ENCODE results near the gene HOXA6.

Gene HOXA6

DNA sequence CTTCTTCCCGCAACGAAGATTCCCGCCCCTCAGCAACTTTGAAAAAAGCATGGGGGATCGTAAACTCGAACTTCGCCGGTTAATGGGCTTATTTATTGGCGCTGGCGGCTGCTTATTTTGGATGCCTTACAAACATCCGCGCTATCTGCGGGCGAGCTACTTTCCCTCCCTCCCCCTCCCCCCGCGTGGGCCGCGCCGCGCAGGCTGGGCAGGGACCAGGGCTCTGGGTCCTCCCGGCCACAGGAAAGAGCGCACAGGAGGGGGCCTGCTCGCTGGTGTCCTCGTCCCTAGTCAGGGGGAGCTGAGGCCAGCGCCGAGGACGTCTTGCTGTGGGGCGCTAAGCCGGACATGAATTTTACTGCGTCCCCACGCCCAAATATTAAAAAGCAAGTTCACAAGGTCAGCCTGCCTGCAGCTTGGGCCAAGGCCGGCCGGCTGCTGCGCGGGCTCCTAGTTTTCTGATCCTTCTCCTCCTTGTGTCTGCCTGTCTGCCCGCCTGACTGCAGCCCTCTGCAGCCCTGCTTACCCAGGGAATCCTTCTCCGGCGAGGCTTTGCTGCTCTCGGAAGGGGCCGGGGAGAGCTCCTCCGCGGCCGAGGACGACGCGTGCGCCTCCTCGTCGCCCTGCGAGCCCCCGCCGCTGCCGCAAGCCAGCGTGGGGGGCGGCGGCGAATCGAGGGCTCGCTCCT is 25.4 kb upstream of the HOXA6 start:
- DNase-seq, result no peak

DNA sequence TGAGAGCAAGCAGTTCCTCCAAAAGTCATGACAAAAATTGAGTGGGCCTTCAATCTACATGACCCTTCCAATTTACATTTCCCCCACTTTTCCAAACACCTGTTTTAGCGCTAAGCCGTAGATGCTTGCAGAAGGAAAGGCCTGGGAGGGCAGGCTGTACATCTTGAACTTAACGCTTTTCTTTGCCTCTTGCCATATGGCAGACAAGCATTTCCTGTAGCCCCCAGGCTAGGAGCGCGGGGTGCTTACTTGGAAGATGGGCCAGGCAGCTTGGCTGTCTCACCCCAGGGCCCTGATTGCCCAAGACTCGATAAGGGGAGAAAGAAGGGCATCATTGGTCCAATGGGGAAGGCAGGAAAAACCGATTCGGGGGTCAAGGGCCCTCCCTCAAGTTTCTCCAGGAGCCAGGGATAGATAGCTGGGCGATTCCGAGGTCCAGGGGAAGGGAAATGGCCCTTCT is 24.8 kb upstream of the HOXA6 start:
- DNase-seq, result no peak

DNA sequence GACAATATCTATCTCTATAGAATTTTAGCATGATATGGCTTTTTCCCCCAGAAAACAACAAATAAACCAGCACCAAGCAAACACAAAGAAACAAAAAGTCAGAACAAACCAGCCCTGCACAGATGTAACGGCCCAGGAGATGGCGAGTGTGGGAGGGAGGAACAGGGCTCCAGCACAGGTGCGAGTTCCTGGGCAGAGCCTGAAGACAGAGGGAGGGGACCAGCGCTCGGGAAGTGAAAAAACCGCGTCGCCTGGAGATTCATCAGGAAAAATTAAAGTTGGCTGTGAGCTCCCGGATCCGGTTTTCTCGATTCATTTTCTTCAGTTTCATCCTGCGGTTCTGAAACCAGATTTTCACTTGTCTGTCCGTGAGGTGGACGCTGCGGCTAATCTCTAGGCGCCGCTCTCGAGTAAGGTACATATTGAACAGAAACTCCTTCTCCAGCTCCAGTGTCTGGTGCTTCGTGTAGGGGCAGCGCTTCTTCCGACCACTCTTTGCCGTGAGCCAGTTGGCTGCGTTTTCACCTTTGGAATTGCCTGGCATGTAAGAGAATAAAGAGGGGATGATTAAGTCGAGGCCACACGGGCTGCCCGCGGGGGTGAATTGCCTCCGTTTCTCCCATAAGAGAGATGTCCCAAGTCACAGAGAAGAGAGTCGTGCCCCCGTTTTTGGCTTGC is 24.2 kb upstream of the HOXA6 start:
- DNase-seq, result no peak

DNA sequence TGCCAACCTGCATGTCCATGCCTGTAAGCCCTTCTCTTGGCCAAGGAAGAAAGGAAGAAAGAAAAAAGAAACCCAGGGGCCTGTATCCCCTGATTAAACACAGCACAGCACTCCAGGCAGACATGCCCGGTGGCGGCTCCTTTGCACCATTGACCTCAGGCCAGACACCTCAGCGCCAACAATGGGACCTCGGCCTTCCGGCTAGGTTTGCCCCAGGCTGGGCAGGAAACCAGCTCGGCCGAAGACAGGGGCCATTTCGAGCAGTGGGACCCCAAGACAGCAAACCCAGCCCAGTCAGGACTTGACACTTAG is 23.7 kb upstream of the HOXA6 start:
- no peak for DNase-seq

DNA sequence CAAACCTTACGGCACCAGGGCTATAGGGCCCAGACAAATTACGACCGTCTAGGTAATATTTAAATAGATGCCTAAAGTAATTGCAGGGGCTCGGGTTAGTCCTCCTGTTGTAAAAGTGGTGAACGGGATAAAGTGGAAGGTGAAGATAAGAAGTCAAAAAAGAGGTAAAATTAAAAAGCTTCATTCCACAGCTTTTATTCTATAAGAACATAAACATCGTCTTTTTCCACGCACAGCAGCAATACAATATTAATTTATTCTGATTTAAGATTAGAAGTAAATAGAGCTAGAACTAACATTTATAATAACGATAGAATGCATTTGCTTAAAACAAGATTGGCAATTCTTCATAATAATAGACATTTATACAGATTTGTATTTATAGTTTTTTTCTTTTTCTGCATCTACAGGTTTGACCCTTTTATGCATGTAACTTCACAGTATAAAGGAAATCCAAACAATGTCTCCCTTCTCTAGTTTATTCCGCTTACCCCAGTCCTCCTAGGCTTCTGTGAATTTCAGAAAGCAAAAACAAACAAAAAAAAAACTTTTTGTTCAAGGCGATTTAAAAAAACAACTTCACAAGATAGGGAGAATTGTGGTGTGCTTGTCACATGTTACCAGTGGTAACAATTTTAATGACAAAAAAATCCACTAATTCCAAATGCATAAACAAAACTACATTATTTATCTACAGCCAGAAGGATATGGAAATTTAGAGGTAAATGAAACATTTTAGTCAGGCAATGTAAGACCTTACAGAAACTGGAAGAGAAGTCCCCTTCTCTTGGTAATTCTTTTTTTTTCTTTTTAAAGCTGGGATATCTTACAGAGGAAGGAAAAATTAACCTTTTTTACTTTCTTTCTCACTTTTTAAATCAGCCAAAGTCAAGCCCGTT is 23.1 kb upstream of the HOXA6 start:
- DNase-seq, result no peak

DNA sequence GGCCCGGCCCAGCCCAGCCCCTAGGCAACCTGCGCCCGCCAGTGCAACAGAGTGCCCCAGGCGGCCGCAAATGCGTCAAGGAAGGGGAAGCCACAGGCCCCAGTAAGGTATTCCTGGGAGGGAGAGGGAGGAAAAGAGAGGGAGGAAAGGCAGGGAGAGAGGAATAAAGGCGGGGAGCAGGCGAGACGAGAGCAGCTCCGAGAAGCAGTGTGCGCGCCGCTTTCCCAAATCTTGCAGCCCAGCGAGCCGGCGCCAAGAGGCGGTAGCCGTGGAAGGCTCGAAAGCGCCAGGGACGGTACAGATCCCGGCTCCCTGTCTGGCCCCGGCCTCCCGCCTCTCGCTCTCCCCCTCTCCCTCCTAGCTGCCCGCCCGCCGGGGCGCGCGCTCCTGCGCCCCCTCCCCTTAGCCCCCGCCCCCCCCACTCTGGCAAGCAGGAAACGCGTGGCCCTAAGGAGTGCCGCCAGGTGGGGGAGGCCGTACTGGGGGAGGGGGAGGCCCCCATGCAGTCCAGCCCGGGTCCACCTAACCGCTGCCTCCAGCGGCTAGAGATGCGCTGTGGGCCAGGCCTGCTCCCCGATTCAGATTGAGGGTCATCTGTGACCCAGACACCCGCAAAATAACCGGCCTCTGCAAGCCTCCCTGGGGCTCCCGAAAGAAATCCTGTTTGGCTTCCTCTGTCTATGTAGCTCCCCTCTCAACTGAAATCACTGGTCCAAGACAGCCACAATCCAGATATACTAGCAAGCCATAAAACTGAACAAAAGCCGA is 22.3 kb upstream of the HOXA6 start:
- no peak for DNase-seq

DNA sequence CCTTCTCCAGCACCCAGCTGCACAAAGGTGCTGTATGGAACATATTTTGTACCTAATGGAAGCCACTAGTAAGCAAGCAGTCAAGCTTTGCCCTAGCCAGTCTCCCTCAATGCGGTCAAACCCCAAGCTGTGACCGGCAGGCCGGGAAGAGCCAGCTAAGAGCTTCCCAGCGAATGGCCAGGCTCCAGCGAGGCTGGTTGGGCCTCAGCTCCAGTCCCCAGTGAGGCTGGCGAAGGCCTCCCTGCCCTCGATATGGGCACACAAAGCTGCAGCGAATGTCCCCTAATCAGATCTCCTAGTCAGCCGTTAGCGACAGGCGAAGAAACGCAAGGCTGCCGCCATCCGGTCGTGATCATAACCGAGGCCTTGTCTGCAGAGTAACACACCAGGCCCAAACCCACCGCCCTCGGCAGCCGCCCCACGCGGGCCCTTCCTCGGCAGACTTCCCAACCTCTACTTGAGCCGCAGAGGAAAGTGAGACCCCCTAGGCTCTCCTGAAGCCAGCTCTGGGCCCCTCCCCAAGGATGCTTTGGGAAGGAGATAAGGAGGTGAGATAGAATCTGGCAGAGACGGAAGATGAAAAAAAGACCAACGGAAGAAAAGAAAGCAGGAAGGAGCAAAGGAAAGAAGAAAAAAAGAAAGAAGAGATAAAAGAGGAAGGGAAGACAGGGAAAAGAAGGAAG is 20.8 kb upstream of the HOXA6 start:
- no peak for DNase-seq

DNA sequence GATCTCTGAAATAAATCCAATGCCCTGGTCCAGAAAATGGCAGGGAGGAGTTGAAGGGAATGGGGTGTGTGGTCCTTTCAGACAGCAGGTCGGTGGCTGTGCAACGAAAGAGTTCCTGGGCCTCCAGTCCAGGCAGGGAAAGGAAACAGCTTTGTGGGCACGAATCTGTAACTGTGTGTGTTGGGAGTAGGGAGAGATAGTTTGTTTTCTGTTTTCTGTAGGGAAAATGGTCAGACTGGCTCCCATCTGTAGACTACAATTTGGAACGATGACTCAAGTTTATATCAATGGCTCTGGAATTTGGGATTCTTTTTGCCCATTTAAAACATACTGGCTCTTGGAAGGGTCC is 20.3 kb upstream of the HOXA6 start:
- DNase-seq, result no peak

DNA sequence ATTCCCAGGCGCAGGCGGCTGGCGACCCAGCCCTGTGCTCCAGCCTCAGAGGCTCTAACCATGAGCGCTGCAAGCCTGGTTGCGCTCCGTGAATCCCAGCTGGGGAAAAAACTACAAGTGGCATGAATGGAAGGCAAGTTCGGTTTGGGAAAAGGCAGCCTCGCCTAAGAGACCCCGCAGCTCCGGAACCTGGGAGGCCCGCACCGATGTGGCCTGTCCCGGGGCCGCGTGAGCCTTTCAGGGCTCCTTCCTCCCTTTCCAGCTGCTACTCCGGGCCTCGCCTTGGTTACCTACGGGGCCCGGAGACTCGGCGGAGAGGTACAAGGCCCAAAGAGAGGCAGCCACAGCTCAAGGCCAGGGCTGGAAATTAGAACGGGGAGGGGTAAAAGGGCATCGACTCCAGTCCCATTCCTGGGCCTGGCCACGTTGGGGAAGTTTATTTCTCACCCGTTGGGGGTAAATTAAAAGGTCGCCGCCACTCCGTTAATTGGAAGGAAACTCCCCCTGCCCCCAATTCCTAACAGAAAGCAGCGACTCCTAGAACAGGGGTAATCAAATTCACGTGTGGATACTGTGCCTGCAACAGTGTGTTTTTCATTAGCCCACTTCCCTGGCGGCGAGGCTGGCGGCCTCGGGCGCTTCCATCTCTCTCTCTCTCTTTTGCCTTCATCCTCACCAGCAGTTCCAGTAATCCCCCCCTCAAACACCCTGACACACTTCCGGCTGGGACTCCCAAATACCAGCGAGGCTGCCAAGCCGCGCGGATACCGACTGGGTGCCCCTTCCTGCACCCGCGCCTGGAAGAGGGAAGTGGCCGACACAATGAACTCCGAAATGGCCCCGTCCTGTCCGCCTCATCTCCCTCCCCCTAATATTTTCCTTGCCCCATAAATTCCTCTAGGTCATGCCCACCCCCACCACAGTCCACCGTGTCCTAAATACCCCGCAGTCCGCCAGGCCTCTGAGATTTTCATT is 19.2 kb upstream of the HOXA6 start:
- DNase-seq, result no peak

DNA sequence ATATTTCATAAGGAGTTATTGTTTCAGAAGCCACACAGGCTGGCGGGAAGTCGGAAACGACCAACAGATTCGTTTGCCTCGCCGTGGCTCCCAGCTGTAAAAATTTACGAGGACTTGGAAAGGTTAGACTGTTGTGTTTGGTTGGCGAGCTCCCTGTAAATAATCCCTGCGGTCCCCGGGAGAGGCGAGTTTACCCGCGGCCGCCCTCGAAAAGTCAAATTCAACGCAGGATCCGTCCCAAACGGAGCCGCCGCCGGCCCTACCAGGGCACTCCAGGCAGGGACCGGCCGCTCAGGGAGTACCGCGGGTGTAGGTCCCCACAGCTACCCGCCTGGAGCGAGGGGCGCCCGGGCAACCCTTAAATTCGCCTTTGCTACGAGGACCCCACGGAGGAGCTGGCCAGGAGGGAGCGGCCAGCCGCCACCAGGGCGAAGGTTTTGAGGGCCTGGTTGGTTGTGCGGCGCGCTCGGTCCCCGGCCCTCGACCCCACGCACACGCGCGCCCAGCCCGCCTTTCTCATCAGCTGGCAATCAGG is 18.5 kb upstream of the HOXA6 start:
- no peak for DNase-seq

DNA sequence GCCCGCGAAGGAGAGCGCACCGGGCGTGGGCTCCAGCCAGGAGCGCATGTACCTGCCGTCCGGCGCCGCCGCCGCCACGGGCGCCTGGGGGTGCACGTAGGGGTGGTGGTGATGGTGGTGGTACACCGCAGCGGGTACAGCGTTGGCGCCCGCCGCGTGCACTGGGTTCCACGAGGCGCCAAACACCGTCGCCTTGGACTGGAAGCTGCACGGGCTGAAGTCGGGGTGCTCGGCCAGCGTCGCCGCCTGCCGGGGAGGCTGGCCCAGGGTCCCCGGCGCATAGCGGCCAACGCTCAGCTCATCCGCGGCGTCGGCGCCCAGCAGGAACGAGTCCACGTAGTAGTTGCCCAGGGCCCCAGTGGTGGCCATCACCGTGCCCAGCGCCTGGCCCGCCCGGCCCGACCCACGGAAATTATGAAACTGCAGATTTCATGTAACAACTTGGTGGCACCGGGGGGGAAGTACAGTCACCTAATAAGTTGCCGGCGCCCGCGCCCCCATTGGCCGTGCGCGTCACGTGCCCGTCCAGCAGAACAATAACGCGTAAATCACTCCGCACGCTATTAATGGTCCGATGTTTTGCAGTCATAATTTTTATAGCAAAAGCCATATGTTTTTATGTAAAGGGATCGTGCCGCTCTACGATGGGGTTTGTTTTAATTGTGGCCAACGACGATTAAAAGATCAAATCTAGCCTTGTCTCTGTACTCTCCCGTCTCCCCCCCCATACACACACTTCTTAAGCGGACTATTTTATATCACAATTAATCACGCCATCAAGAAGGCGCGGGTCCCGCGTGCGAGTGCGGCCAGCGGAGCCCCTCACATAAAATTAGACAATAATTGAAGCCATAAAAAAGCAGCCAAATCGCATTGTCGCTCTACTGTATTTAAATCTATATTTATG is 17.8 kb upstream of the HOXA6 start, which contains the start of gene HOXA9:
Gene HOXA9, minus strand, starts transcription at position 449 of the 907 bp plus-strand sequence. Its CDS starts 80 bp downstream, at position 369.
- DNase-seq, result no peak

DNA sequence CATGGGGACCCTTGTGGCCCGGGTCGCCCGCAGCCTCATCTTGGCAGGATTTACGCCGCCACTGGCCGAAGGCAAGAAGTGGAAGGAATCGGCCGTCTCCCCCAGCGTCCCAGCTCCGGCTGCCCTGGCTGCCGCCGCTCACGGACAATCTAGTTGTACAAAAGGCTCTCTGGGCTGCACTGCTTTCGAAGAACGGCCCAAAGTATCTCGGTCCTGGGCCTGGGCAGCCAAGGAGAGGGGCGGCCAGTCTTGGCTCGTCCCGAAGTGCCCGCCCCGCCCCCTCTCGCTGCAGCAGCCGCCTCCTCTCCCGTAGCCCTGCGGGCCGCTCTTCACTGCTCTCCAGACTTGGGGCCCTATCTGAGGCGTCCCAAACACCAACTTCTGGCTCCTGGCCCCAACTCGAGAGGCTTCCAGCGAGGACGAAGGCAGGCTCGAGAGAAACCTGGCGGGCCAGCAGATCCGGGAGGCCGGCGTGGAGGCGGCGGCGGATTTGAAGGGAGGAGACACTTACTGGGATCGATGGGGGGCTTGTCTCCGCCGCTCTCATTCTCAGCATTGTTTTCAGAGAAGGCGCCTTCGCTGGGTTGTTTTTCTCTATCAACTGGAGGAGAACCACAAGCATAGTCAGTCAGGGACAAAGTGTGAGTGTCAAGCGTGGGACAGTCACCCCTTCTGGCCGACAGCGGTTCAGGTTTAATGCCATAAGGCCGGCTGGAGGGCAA is 17.0 kb upstream of the HOXA6 start:
- no peak for DNase-seq

DNA sequence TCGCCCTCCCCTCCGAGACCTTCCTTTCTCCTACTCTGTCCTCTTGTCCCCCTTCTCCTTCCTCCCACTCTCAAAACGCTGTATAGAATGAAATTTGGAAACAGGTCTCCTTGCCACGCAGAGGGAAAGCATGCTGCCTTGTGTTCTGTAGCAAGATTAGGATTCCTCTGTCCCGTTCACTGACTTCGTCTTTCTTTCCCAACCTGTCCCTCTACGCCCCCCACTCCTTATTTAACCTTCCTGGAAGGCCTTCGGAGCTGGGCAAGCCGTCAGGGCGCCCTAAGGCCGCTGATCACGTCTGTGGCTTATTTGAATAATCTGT is 16.4 kb upstream of the HOXA6 start:
- no peak for DNase-seq

DNA sequence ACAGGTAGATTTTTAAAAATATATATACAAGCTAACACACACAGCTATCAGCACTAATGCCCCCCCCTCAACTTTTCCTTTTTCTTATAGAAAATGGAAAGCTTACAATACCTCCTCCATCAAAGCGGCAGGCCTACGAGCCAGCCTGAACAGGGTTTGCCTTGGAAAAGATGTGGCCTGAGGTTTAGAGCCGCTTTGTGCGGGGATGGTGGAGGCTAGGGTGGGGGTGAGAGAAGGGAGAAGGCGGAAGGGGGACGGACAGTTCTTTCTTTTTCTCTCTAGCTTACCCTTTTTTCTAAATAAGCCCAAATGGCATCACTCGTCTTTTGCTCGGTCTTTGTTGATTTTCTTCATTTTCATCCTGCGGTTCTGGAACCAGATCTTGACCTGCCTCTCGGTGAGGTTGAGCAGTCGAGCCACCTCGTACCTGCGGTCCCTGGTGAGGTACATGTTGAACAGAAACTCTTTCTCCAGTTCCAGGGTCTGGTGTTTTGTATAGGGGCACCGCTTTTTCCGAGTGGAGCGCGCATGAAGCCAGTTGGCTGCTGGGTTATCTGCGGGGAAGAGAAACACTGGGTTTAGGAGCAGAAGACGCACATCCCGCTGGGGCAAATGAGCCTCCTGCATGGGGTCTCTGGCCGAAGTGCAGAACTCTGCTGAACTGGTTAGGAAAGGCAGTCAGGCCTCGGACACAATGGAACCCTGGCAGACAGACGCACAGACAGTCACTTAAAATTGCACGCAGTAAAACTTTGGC is 15.9 kb upstream of the HOXA6 start:
- DNase-seq, result no peak

DNA sequence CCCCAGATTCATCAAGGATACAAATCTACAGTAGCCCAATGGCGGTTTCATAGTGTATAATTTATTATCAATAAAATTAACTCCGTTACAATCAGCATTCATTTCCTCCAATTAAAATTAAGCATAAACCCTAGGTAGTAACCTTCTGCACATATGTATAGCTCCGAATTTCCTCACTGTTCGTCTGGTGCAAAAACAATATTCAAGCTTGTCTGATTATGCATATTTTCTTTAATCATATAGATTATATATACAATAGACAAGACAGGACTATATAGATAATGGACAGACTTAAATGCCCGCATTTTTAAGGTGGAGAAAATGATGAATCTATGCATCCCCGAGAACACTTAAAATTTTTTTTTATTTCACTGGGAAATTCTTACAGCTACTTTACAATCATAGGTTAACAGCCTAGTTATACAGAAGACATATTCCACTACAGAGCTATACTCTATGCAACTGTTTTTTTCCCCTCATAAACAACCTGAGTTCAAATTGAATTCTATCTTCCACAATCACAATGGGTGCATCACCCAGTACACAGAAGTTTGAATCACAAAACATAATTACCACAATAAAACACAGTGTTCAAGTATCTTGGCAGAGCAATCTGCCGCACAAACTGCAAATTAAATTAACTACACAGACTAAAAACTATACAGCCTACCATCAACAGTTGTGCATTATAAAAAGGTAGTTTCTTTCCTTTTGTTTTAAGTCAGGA is 15.2 kb upstream of the HOXA6 start:
- DNase-seq, result no peak

DNA sequence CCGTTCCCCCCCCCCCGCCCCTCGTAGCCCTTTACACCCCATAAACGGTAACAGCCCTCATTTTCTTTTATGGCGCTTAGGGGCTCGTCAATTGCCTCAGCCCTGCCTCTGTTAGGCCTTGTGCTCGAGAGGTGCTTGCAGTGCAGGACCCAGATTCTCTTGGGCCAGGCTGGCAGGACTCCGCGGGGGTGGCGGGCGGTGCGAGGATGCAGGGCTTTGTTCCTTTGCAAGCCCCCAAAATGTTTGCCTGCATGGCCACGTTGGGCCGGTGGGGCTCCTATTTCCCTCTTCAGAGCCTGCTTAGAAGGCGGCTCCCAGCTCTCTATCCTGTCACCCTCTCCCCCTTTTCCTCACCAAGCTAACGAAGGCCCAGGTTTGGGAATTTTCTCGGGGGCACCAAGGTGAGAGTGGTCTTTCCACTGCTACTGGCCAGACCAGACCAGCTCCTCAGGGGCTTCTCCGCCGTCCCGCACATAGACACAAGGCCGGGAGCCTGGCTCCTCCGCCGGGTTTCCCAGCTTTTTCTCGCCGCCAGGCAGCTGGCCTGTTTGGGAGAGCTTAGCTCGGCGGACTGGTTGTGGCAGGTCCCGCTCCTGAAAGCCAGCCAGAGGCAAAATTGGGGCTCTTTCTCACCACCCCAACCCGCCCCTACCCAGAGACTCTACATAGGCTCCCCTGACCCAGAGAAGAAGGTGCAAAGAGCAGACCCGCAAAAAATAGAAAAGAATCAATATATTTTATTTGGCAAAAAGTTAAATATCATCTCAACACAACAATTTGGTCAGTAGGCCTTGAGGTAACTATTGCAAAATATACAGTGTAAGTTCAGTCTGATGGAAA is 14.4 kb upstream of the HOXA6 start:
- DNase-seq, result no peak

DNA sequence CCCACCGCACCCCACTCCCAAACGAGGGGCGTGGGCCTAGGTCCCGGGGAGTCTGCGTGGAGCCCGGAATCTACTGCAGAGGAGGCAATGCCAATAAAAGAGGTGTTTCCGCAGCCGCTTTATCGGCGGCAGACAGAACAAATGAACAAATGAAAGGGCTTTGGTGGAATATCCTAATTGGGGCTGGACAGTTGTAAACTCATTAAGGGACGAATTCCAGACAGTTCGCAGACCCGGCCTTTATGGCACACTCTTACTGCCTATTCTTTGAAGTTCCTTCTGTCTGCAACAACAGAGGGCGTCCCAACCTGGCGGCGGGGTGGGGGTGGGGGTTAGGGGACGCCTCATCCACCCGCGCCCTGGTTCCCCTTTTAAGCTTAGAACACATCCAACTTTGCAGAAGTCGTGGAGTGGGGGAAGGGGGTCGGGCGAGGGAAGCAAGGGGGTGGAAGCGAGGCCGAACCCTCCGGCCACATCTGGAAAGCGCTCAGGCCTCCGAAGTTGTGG is 13.7 kb upstream of the HOXA6 start:
- DNase-seq, result no peak
